Caco-2 (cell line): ENCODE data around the gene TMEM117. TPM values are rescaled to one million over a fixed set of nuclear protein-coding genes. Genes with fewer than 3 reads are reported as not detected.
A peak's percentile ranks its signal among the peaks of the same experiment; 100 is the strongest.

ENCODE experiments used
- BruUV-seq: library from RNA; stranded (reverse); fragments of 400-500 nt; replicated peaks from 2 replicates; lab custom pipeline; 2021; lab: Mats Ljungman, UMichigan
- CTCF ChIA-PET: fragments of 300-600 bp; sonication (Branson Sonifier 250); formaldehyde crosslinking; loops from one replicate; lab custom pipeline; 2022; ENCODE audit warnings: antibody characterized with exemption; lab: Charles Lee
- POLR2A ChIA-PET: fragments of 300-600 bp; sonication (Branson Sonifier 250); formaldehyde crosslinking; loops from one replicate; lab custom pipeline; 2022; ENCODE audit warnings: antibody characterized with exemption; lab: Charles Lee
- DNase-seq, 2 experiments: peaks; one replicate each; pipeline versions ENCODE4 v3.0.0 to v3.0.0-alpha.2; 2020 to 2022
- H3K27me3 ChIP-seq: replicated peaks from 2 replicates; pipeline ENCODE4 v1.6.0; 2011; ENCODE audit warnings: low read length; ENCODE audit not compliant: control insufficient read depth, insufficient read depth
- H3K36me3 ChIP-seq: 2 replicates; pipeline ENCODE4 v1.5.1; 2011; ENCODE audit warnings: low read length; ENCODE audit not compliant: control insufficient read depth, insufficient read depth
- H3K4me1 ChIP-seq: fragments of 250-450 bp; sonication (Bioruptor Pico); 2 replicates; pipeline ENCODE4 v1.5.1; 2020; ENCODE audit warnings: mild to moderate bottlenecking
- H3K4me3 ChIP-seq: 2 replicates; pipeline ENCODE4 v1.5.1; 2011; ENCODE audit warnings: low read depth, mild to moderate bottlenecking, control low read depth, low read length
- H3K9me3 ChIP-seq: fragments of 250-450 bp; sonication (Bioruptor Pico); 2 replicates; pipeline ENCODE4 v1.5.1; 2020; ENCODE audit warnings: mild to moderate bottlenecking, moderate library complexity
- H3K27ac Mint-ChIP-seq: one replicate; pipeline ENCODE4 v1.8.0; 2022; ENCODE audit warnings: mixed read lengths; ENCODE audit not compliant: unreplicated experiment
- H3K27me3 Mint-ChIP-seq: one replicate; pipeline ENCODE4 v1.8.0; 2022; ENCODE audit warnings: mixed read lengths; ENCODE audit not compliant: insufficient read depth, unreplicated experiment
- H3K36me3 Mint-ChIP-seq: one replicate; pipeline ENCODE4 v1.8.0; 2022; ENCODE audit warnings: mild to moderate bottlenecking, mixed read lengths; ENCODE audit not compliant: insufficient read depth, unreplicated experiment
- H3K4me1 Mint-ChIP-seq: one replicate; pipeline ENCODE4 v1.8.0; 2022; ENCODE audit warnings: low read depth, mixed read lengths; ENCODE audit not compliant: unreplicated experiment
- H3K4me3 Mint-ChIP-seq: one replicate; pipeline ENCODE4 v1.8.0; 2022; ENCODE audit warnings: mild to moderate bottlenecking, moderate library complexity, mixed read lengths; ENCODE audit not compliant: unreplicated experiment
- H3K9me3 Mint-ChIP-seq: one replicate; pipeline ENCODE4 v1.8.0; 2022; ENCODE audit warnings: mixed read lengths; ENCODE audit not compliant: unreplicated experiment
- CTCF ChIP-seq, 2 experiments: fragments of 200-600 bp in 1 of 2; IDR thresholded peaks; 1 replicate in 1 of 2; 2 replicates in 1 of 2; pipeline versions ENCODE4 v1.5.1 to v1.8.0; 2011 to 2022; ENCODE audit warnings: antibody characterized with exemption in 1 of 2, control low read depth in 1 of 2, inconsistent platforms in 1 of 2, low read depth in 1 of 2, low read length in 1 of 2, mild to moderate bottlenecking in 1 of 2, moderate library complexity in 1 of 2; ENCODE audit not compliant: insufficient read depth in 1 of 2, severe bottlenecking in 1 of 2, unreplicated experiment in 1 of 2
- intact Hi-C: fragments of 100-400 bp; cut with micrococcal nuclease; formaldehyde crosslinking; loops from one replicate; pipeline ENCODE4 v1.10.0; 2022; ENCODE audit not compliant: unreplicated experiment
- total RNA-seq: library from RNA; stranded (reverse); gene quantifications from 2 replicates; pipeline ENCODE4 v1.2.3, GENCODE V29; 2022

TMEM117 gene
- total RNA-seq, 1 experiment from 2014 or later = 34.1 TPM

GRCh38 chr12:44015333-44015941, 179.6 kb downstream of the TMEM117 start:
- ChIA-PET POLR2A (no interaction called here), CTCF (interaction anchor here (0.5 to 1.1 kb wide), 10 partner anchors 13 to 915 kb away, joined by 3 to 5 read pairs (median 4); partner anchors contain the start of genes IRAK4 and PUS7L)
- no peaks in the 10 kb centered on the region for H3K9me3 ChIP-seq
- TF ChIP-seq CTCF (IDR thresholded peaks at IDR 0.05; ENCODE audit: insufficient read depth in 1 of 2, low read depth in 1 of 2, low read length in 1 of 2, severe bottlenecking in 1 of 2, unreplicated experiment in 1 of 2) = peak; percentile 62 to 72
- H3K4me1 Mint-ChIP-seq = peaks cover 13% of the 10 kb centered on the region
- peaks cover 7% of the 10 kb centered on the region for H3K4me1 ChIP-seq
- intact Hi-C loops = loop anchor here (1.0 to 10.0 kb wide), 7 partner anchors 58 to 932 kb away; partner anchors contain the start of gene NELL2
- H3K27me3 Mint-ChIP-seq = no peaks in the 10 kb centered on the region
- DNase-seq = peak in 1 of 2 experiments; percentile 62
- H3K4me3 ChIP-seq = no peak overlapping the region
- no TSS peak for BruUV-seq
- no peak overlapping the region for H3K27ac Mint-ChIP-seq
- H3K4me3 Mint-ChIP-seq = no peak overlapping the region
- H3K9me3 Mint-ChIP-seq = peaks cover 7% of the 10 kb centered on the region
- no peaks in the 10 kb centered on the region for H3K36me3 Mint-ChIP-seq
- H3K36me3 ChIP-seq = no peaks in the 10 kb centered on the region
- no peaks in the 10 kb centered on the region for H3K27me3 ChIP-seq

DNA sequence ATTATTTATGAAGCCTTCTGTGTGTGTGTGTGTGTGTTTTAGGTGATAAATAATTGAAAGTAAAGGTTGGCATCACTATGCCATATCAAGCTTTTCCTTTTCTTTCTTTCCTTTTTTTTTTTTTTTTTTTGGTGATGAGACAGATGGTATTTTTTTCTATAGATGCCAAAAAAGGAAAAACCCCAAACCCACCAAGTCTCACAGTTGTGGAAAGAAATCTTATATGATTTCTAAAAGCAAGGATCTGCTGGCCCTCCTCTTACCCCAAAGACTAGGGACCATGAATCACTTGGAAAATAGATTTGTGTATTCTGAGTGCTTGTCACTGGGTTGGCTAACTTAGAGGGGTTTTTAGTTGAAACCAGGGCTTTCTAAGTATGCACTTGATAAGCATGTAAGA, 181.3 kb downstream of the TMEM117 start:
- Mint-ChIP-seq H3K9me3 (no peaks in the 10 kb centered on the region), H3K36me3 (no peaks in the 10 kb centered on the region), H3K27ac (no peak overlapping the region), H3K4me1 (peaks cover 23% of the 10 kb centered on the region), H3K27me3 (no peaks in the 10 kb centered on the region), H3K4me3 (no peak overlapping the region)
- intact Hi-C loops = loop anchor here (5.0 to 10.0 kb wide), 5 partner anchors 298 to 930 kb away; partner anchors contain the start of gene NELL2
- no TSS peak for BruUV-seq
- Histone ChIP-seq H3K27me3 (no peaks in the 10 kb centered on the region), H3K4me1 (peaks cover 17% of the 10 kb centered on the region), H3K9me3 (no peaks in the 10 kb centered on the region), H3K36me3 (no peaks in the 10 kb centered on the region), H3K4me3 (no peak overlapping the region)
- ChIA-PET POLR2A (interaction anchor here (0.6 kb wide), 1 partner anchor 340 kb away, joined by 3 read pairs; no protein-coding TSS in a partner anchor), CTCF (no interaction called here)
- DNase-seq = no peak
- no peak for TF ChIP-seq CTCF (IDR thresholded peaks at IDR 0.05; ENCODE audit: insufficient read depth in 1 of 2, low read depth in 1 of 2, low read length in 1 of 2, severe bottlenecking in 1 of 2, unreplicated experiment in 1 of 2)

- POLR2A ChIA-PET = no interaction called here
- no peaks in the 10 kb centered on the region for H3K36me3 ChIP-seq
- no peaks in the 10 kb centered on the region for H3K27me3 ChIP-seq
- H3K4me1 ChIP-seq = peaks cover 17% of the 10 kb centered on the region
- H3K27ac Mint-ChIP-seq = peak overlapping the region; percentile 23
- CTCF ChIA-PET = no interaction called here
- H3K9me3 ChIP-seq = no peaks in the 10 kb centered on the region
- H3K4me3 ChIP-seq = no peak overlapping the region
- no peaks in the 10 kb centered on the region for H3K36me3 Mint-ChIP-seq
- TF ChIP-seq CTCF (IDR thresholded peaks at IDR 0.05; ENCODE audit: insufficient read depth in 1 of 2, low read depth in 1 of 2, low read length in 1 of 2, severe bottlenecking in 1 of 2, unreplicated experiment in 1 of 2) = no peak
- no peak for DNase-seq
- no peaks in the 10 kb centered on the region for H3K27me3 Mint-ChIP-seq
- BruUV-seq = no TSS peak
- H3K9me3 Mint-ChIP-seq = no peaks in the 10 kb centered on the region
- peaks cover 23% of the 10 kb centered on the region for H3K4me1 Mint-ChIP-seq
- intact Hi-C loops = loop anchor here (5.0 to 10.0 kb wide), 5 partner anchors 296 to 928 kb away; partner anchors contain the start of gene NELL2
- H3K4me3 Mint-ChIP-seq = no peak overlapping the region
Observed at GRCh38 chr12:44019118-44019517, 183.2 kb downstream of the TMEM117 start.
